CD4-positive, alpha-beta T cell (primary cell): ENCODE results near the gene PSMB2. TPM values are rescaled to one million over a fixed set of nuclear protein-coding genes. Genes with fewer than 3 reads are reported as not detected.

Experiments
- ATAC-seq: fragments of 200-7000 bp; cut with Tn5 transposase; one replicate; pipeline ENCODE4 v1.10.0; 2022; ENCODE audit warnings: mild to moderate bottlenecking; ENCODE audit not compliant: poor library complexity
- CTCF ChIA-PET: fragments of 350-600 bp; sonication (Branson Sonifier 250); formaldehyde crosslinking; loops from one replicate; lab custom pipeline; 2021; ENCODE audit warnings: antibody characterized with exemption, inconsistent platforms; lab: Charles Lee
- POLR2A ChIA-PET: fragments of 350-600 bp; sonication (Branson Sonifier 250); formaldehyde crosslinking; loops from one replicate; lab custom pipeline; 2021; ENCODE audit warnings: antibody characterized with exemption, inconsistent platforms; lab: Charles Lee
- DNase-seq, 14 experiments: peaks; one replicate each; pipeline ENCODE4 v3.0.0-alpha.2; 2013 to 2020; ENCODE audit warnings: mixed read lengths in 2 of 14
- H3K27ac ChIP-seq, 2 donors: one replicate each; pipeline versions ENCODE4 v1.5.1 to v1.7.0; 2013; ENCODE audit warnings: low read length in 2 of 2, low read depth in 1 of 2, mild to moderate bottlenecking in 1 of 2
- H3K27me3 ChIP-seq, 2 experiments: 1 replicate in 1 of 2; 2 replicates in 1 of 2; pipeline versions ENCODE4 v1.6.1 to v1.7.0; 2013; ENCODE audit warnings: low read length in 2 of 2, control low read depth in 1 of 2, mild to moderate bottlenecking in 1 of 2, moderate library complexity in 1 of 2; ENCODE audit not compliant: insufficient read depth in 2 of 2, control insufficient read depth in 1 of 2
- H3K36me3 ChIP-seq: one replicate; pipeline ENCODE4 v1.6.1; 2013; ENCODE audit warnings: low read length, control low read depth; ENCODE audit not compliant: insufficient read depth
- H3K4me1 ChIP-seq: one replicate; pipeline ENCODE4 v1.6.1; 2013; ENCODE audit warnings: low read length, control low read depth; ENCODE audit not compliant: insufficient read depth
- H3K4me3 ChIP-seq: one replicate; pipeline ENCODE4 v1.5.1; 2013; ENCODE audit warnings: mild to moderate bottlenecking, low read length, moderate library complexity
- H3K9me3 ChIP-seq, 2 experiments: 1 replicate in 1 of 2; 2 replicates in 1 of 2; pipeline versions ENCODE4 v1.6.1 to v1.7.0; 2013; ENCODE audit warnings: low read length in 2 of 2, mild to moderate bottlenecking in 2 of 2, control low read depth in 1 of 2, moderate library complexity in 1 of 2; ENCODE audit not compliant: control insufficient read depth in 1 of 2, insufficient read depth in 1 of 2
- H3K27ac Mint-ChIP-seq: one replicate; pipeline ENCODE4 v1.8.0; 2020; ENCODE audit warnings: mixed read lengths
- H3K27me3 Mint-ChIP-seq: one replicate; pipeline ENCODE4 v1.8.0; 2021; ENCODE audit warnings: mixed read lengths
- H3K36me3 Mint-ChIP-seq: one replicate; pipeline ENCODE4 v1.8.0; 2021; ENCODE audit warnings: low read depth, mixed read lengths
- H3K4me1 Mint-ChIP-seq: one replicate; pipeline ENCODE4 v1.8.0; 2021; ENCODE audit warnings: low read depth, mixed read lengths
- H3K4me3 Mint-ChIP-seq: one replicate; pipeline ENCODE4 v1.8.0; 2020; ENCODE audit warnings: mild to moderate bottlenecking, mixed read lengths
- H3K9me3 Mint-ChIP-seq: one replicate; pipeline ENCODE4 v1.8.0; 2020; ENCODE audit warnings: mixed read lengths
- CTCF ChIP-seq: fragments of 200-600 bp; IDR thresholded peaks from one replicate; pipeline ENCODE4 v1.8.0; 2022; ENCODE audit warnings: antibody characterized with exemption, mild to moderate bottlenecking
- intact Hi-C, 2 experiments: fragments of 100-400 bp; cut with DNase I in 1 of 2; cut with micrococcal nuclease in 1 of 2; formaldehyde crosslinking; loops; one replicate each; pipeline versions ENCODE4 v1.15.1 to v1.9.0; 2023 to 2025; cut with DNase I, micrococcal nuclease
- total RNA-seq, 174 experiments: library from RNA in 2 of 174; stranded (reverse) in 2 of 174; gene quantifications; one replicate each; pipeline ENCODE4 v1.2.3 and lab custom pipeline; 2021 to 2026

Gene PSMB2
- total RNA-seq, 2 experiments from 2014 or later = 34.0 to 35.3 TPM

GRCh38 chr1:35554266-35555211, 86.8 kb downstream of the PSMB2 start:
- no peaks in the 10 kb centered on the region for H3K9me3 ChIP-seq
- H3K4me3 Mint-ChIP-seq = peak overlapping the region; percentile 100
- H3K36me3 Mint-ChIP-seq = peaks cover 80% of the 10 kb centered on the region
- H3K27ac Mint-ChIP-seq = peak overlapping the region; percentile 97
- ChIA-PET POLR2A (no interaction called here), CTCF (no interaction called here)
- H3K4me1 ChIP-seq = peaks cover 44% of the 10 kb centered on the region
- H3K27me3 Mint-ChIP-seq = no peaks in the 10 kb centered on the region
- intact Hi-C loops = loop anchor here (5.0 to 10.0 kb wide), 4 partner anchors 352 to 690 kb away; partner anchors contain the start of genes SFPQ (in 1 of the 2) and ZMYM6 (in 1 of the 2)
- peaks cover 43% of the 10 kb centered on the region for H3K36me3 ChIP-seq
- no peaks in the 10 kb centered on the region for H3K27me3 ChIP-seq
- peaks cover 76% of the 10 kb centered on the region for H3K4me1 Mint-ChIP-seq
- no peaks in the 10 kb centered on the region for H3K9me3 Mint-ChIP-seq
- DNase-seq (no peak), ATAC-seq (no peak)
- no peak for TF ChIP-seq CTCF
- no peak overlapping the region for H3K27ac ChIP-seq
- no peak overlapping the region for H3K4me3 ChIP-seq

GRCh38 chr1:35553851-35554250, 87.5 kb downstream of the PSMB2 start:
- ChIA-PET POLR2A (no interaction called here), CTCF (interaction anchor here (1.0 kb wide), 1 partner anchor 173 kb away, joined by 3 read pairs; no protein-coding TSS in a partner anchor)
- H3K4me3 ChIP-seq = no peak overlapping the region
- Mint-ChIP-seq H3K4me3 (peak overlapping the region; percentile 1), H3K27ac (no peak overlapping the region), H3K9me3 (no peaks in the 10 kb centered on the region), H3K4me1 (peaks cover 75% of the 10 kb centered on the region), H3K36me3 (peaks cover 81% of the 10 kb centered on the region), H3K27me3 (no peaks in the 10 kb centered on the region)
- ATAC-seq = no peak
- no peaks in the 10 kb centered on the region for H3K9me3 ChIP-seq
- H3K27me3 ChIP-seq = no peaks in the 10 kb centered on the region
- no peak overlapping the region for H3K27ac ChIP-seq
- intact Hi-C loops = loop anchor here in 1 of 2 experiments (10.0 kb wide), 2 partner anchors 519 to 689 kb away; partner anchors contain the start of gene ZMYM6
- peaks cover 46% of the 10 kb centered on the region for H3K36me3 ChIP-seq
- H3K4me1 ChIP-seq = peaks cover 38% of the 10 kb centered on the region
- no peak for TF ChIP-seq CTCF
- no peak for DNase-seq

Other genes starting within 250 kb of the PSMB2 start
- 10 to 100 TPM; 50.9 to 53.3 TPM for gene KIAA0319L, start 84.1 kb downstream of the PSMB2 start, total RNA-seq
- gene NCDN, start 83.7 kb downstream of the PSMB2 start, total RNA-seq = 10 to 100 TPM; 12.8 to 14.2 TPM
- 1 to 10 TPM; 3.0 to 3.8 TPM for gene TFAP2E, start 68.2 kb downstream of the PSMB2 start, total RNA-seq
- 1 to 10 TPM; 2.9 to 3.8 TPM for gene C1orf216, start 77.4 kb upstream of the PSMB2 start, total RNA-seq
- gene CLSPN, start 128.5 kb upstream of the PSMB2 start, total RNA-seq = under 1 TPM; 0.59 to 0.60 TPM
- 1 to 10 TPM; 7.4 to 8.1 TPM for gene AGO4, start 166.5 kb upstream of the PSMB2 start, total RNA-seq
- 10 to 100 TPM; 15.2 to 16.3 TPM for gene AGO1, start 241.7 kb upstream of the PSMB2 start, total RNA-seq